Body of pancreas (tissue), 4 donors: ENCODE measurements around the gene POLN.

Experiments used
- POLR2A ChIP-seq, 3 donors: fragments of 450-650 bp; IDR thresholded peaks; one replicate each; pipeline ENCODE4 v1.6.1; 2016; ENCODE audit warnings: antibody characterized with exemption in 3 of 3, mild to moderate bottlenecking in 2 of 3
- TF ChIP-seq, protein P1 (sequence below), 7 experiments: fragments of 450-650 bp in 4 of 7; fragments of 200-600 bp in 3 of 7; sonication (generic) in 3 of 7; IDR thresholded peaks; one replicate each; pipeline ENCODE4 v1.5.1; 2016 to 2019; ENCODE audit warnings: antibody characterized with exemption in 7 of 7

DNA sequence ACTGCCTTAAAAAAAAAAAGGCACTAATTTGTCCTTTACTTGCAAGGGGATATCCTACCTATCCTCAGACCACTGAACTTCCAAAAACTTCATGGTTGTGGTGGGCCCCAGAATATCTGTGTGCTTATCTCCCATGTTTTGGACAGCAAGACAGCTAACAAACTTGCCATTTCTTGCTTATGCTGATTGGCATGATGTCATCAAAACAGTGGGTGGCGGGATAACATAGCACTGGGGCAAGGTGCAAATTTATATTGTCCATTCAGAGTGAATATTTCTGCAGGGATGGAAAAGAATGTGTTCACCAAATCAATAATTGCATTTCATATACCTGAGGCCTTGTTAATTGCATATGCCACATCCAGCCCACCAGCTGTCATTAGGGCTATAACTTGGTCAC is 23.5 kb downstream of the POLN start:
- TF ChIP-seq, protein P1, sequence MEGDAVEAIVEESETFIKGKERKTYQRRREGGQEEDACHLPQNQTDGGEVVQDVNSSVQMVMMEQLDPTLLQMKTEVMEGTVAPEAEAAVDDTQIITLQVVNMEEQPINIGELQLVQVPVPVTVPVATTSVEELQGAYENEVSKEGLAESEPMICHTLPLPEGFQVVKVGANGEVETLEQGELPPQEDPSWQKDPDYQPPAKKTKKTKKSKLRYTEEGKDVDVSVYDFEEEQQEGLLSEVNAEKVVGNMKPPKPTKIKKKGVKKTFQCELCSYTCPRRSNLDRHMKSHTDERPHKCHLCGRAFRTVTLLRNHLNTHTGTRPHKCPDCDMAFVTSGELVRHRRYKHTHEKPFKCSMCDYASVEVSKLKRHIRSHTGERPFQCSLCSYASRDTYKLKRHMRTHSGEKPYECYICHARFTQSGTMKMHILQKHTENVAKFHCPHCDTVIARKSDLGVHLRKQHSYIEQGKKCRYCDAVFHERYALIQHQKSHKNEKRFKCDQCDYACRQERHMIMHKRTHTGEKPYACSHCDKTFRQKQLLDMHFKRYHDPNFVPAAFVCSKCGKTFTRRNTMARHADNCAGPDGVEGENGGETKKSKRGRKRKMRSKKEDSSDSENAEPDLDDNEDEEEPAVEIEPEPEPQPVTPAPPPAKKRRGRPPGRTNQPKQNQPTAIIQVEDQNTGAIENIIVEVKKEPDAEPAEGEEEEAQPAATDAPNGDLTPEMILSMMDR (IDR thresholded peaks at IDR 0.05), result no peak
- no peak for TF ChIP-seq POLR2A (IDR thresholded peaks at IDR 0.05)
